NCI-H1694 (cell line): ENCODE results near the gene SLC4A8.
"Not testable (repeated sequence)": the region's sequence is repeated elsewhere in the genome, so short reads cannot be mapped to it uniquely, and the experiment has no call there.

Source experiments
- DNase-seq: peaks from one replicate; lab custom pipeline; 2025; lab: John Stamatoyannopoulos, UW

Gene SLC4A8

DNA sequence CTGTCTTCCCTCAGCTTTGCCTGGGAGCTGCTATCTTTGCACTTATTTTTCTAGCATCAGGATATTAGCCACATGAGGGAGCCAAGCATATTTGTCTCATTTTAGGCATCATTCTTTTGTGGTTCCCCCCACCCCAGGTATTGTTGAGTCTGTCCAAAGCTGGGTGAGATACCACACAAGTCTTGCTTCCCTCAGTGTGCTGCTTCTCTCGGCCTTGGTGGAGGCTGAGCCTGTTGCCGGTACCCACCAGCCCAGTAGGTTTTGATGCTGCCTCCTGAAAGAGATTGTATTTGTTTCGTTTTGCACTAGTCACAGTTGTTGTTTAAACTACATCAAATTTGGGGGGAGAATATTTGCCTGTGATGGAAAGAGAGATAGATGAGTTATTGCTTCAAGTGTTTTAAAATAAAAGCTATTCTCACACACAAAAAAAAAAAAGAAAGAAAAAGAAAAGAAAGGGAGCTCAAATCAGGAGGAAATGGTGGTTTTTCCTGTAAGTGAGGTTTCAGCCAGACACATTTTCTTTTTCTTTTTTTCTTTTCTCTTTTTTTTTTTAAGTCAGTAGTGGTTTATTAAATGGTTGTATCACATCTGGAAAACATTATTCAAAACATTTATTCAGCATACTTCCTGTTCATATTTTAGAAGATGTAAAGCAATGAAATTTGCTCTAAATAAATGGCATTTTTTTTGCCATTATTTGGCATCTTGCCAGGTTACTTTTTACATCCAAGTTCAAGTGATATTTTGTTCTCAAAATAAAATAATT is 58.5 kb downstream of the SLC4A8 start:
- DNase-seq: no peak

DNA sequence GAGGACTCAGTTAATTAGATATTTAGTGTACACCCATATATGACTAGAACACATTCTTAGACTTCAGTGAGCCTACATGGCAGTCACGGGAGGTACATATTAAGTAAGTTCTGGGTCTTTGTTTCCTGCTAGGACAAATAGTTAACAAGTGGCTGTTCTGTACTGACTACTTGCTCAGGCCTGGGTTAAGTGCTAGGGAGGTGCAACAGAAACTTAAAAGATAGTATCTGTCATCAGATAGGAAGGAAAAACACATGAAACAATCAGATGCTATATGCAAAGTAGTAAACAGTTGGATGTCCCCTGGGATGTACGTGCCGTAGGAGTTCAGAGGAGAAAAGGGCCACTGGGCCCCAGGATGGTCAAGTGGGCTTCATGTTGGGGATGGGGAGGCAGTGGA is 59.5 kb downstream of the SLC4A8 start:
- DNase-seq: no peak

DNA sequence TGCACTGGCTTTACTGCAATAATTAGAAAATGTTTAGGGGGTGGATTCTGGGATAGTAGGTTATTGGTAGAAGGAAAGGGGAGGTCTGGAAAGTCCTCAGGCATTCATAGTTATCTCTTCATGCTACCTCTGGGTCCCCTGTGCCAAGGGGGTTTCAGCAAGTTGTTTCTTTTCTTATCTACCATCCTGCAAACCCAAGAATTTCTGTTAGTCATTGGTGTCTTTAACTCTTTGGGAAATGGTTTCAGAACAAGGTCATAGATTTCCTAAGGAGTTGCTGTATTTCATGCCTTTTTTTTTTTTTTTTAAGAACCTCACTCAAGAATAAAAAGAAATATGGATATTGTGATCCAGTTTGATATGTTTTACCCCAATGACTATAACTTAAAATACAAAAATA is 63.6 kb downstream of the SLC4A8 start:
- no peak for DNase-seq

DNA sequence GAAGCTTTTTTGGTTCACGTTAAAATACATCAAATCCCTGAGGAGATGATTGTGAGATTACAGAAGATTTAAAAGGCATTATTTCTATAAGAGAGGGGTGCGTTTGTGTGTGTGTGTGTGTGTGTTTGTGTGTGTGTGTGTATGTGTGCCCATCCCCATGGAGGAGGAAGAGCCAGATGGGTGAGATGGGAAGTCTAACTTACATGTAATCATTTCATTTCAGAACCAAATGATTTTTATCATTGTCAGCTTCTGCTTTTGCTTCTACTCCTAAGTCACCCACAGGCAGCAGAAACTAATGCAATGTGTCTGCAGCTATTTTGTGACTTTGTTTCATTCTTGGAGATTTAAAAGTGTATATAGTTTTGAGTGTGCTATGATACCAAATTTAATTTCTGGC is 68.7 kb downstream of the SLC4A8 start:
- DNase-seq: no peak

DNA sequence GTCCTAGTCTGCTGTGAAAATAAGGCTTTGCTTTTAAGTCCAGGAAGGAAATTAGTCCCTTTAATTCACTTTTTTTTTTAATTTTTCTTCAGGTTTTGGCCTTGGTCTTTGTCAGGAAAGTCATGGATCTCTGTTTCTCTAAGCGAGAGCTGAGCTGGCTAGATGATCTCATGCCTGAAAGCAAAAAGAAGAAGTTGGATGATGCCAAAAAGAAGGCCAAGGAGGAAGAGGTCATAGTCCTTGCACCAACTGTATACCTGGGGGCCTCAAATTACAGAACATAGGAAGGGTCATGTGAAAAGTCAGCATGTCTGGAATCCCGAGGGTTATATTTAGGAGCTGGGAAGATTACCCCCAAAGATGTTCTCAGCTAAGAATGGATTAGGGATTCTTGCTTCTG is 72.3 kb downstream of the SLC4A8 start:
- DNase-seq: no peak

DNA sequence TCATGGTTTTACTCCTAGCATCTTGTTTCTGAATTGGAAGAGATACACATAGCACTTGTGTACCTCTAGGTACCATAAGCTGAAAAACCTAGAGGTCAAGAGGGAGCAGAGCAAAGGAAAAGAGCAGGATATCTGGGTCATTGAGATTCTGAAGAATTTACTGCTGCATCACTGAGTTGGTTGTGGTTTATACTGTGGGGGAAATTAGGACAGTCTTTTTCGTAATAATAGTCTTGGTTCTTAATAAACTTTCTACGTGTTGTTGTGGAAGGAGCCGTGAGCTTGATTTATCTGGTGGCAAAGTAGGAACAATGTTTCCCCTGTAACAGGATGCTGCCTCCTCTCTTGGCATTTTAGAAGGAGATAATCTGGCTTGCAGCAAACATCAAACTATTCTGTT is 80.2 kb downstream of the SLC4A8 start:
- DNase-seq: no peak

DNA sequence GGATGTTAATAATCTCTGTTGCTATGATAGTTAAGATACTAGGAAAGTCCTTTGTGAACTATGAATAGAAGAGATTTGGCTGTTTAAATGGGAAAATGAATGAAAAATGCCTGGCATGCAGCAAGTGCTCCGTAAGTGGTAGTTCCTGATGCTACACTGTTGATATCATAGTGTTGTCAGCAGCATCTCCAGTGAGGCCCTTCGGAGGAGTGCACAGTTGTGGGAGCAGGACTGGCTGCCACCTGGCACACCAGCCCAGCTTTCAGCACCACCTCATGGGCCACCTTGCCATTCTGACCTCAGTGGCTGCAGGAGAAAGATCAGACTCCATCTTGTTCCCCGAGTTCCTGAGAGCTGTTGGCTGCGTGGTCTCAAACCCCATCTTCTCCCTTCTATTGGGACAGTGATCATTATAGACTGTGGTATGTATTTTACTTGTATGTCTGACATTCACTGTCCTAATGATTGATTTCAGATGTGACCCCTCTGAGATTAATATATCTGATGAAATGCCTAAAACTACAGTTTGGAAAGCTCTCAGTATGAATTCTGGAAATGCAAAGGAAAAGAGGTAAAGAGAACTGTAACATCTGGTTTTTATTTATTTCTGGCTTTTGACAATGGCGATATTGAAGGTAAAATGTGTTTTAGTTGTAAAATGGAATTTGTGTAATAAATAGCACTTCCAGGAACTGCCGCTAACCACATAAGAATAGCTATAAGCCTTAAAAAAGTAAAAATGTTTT is 80.9 kb downstream of the SLC4A8 start:
- no peak for DNase-seq

DNA sequence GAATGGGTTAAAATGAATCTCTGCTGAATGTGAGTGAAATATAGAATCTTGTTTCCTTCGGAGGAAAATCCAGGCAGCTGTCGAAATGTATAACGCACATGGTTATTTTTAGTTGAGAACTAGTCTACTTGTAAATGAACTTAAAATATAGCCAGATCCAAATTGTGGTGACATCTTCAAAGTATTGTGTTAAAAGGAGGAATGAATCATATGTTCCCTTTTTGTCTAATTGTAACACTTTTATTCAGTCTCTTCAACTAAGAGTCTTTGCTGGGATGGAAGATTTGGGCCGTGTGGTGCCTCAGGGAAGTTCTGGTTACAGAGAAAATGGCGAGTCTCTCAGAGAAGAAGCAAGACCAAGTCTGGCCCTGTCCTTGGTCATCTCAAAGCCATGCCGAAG is 82.5 kb downstream of the SLC4A8 start:
- no peak for DNase-seq

DNA sequence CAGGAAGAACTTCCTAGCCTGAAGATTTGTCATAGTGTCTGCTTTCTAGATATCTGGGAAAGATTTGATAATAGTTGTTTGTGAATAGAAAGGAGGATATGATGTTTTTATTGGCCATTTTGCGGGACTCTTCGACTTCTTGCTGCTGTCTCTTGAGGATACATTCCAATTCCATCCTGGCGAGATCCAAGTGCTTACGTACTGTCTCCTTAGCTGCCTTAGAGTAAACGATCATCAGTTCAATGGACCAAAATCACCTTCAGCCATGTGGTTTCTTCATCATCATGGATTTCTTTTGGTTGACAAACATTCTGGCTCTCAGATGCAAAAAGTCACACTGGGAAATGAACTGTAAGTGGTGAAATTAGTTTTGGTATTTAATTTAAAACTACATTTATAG is 83.7 kb downstream of the SLC4A8 start:
- DNase-seq: no peak

DNA sequence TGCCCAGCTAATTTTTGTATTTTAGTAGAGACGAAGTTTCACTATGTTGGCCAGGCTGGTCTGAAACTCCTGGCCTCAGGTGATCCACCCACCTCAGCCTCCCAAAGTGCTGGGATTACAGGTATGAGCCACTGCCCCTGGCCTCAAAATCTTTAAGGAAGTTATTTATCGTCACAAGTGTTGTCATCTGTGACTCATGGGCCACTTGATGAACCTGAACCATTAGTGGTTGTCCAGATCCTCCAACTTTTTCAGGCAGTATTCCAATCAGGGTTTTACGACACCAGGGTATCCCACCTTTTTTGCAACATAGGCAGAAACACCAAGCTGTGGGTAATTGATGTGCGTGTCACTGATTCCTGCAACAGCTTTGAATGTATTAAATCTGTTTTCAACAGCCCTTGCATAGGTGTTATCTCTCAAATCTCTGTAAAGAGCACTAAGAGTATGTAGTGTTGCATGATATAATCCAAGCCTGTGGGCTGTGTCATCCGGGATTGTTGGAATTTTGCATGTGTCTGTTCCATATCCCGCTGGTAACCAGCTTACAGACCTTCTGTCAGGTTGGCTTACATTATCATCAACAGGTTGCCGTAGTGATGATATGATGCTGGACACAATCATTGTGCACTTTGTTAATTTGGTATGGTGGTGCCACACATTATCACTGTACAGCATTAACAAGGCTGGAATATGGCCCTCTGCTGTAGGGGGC is 87.1 kb downstream of the SLC4A8 start:
- DNase-seq: no peak

DNA sequence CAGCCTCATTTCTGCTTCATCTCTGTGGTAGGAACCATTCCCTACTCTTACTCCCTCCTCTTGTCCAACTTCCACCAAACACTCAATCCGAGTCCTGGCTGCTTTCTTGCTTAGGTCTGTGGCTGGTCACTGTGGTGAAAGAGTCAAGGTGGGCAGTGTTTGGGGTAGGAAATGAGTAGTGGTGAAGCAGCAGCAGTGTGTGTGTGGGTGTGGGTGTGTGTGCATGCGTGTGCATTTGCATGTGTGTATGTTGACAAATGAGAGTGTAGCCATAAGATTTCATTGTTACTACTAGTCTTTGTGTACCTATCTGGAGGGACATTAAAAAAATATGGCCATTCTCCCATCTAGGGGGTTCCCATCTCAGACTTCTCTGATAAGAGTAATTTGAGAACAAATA is 87.8 kb downstream of the SLC4A8 start:
- no peak for DNase-seq

DNA sequence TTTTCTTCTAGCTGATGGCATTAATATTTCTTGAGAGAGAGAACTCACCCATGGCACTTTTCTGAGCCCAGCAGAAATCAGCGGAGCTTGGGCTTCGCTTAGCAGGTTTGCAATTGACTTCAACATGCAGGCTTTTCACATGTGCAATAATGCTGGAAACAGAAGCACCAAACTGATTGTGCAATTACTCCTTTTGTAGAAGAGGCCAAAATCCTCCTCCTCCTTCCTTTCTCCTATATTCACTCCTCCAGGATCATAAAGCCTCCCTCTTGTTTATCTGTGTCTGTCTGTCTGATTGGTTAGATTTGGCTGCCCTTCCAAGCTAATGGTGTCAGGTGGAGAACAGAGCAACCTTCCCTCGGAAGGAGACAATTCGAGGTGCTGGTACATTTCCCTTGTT is 90.4 kb downstream of the SLC4A8 start:
- DNase-seq: not testable (repeated sequence)

DNA sequence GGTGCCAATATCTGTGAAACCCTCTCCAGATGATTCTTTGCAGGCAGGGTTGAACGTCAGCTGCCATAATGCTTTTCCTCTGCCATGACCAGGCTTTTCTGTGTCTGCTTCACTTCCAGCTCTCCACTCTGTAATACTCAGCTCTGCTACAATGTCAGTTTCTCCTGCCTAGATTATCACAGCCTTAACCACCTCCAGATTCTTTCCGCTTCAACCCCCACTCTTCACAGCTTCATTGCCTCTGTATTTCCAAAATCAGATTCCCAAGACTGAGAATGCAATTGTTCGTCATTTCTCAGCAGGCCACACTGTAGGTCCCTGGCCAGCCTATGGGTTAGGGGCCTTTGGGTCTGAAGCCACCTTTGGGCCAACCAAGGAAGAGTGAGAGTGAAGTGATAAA is 92.7 kb downstream of the SLC4A8 start:
- DNase-seq: no peak

DNA sequence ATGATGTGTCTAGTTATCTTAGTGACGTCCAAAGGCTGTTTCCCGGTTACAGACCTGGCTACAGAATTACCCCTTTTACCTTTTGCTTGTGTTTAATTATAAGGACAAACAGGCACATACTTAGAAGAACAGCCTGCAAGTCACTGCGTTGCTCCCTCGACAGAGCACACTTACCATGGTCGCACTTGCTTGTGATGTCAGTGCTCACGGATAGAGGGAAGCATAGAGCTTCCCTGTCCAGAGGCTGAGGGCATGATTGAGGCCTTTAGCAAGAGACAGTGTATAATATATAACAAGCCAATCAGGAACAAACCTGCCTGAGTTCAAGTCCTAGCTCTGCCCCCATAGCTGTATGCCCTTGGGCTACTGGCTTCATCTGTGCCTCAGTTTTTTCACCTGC is 93.2 kb downstream of the SLC4A8 start:
- no peak for DNase-seq

DNA sequence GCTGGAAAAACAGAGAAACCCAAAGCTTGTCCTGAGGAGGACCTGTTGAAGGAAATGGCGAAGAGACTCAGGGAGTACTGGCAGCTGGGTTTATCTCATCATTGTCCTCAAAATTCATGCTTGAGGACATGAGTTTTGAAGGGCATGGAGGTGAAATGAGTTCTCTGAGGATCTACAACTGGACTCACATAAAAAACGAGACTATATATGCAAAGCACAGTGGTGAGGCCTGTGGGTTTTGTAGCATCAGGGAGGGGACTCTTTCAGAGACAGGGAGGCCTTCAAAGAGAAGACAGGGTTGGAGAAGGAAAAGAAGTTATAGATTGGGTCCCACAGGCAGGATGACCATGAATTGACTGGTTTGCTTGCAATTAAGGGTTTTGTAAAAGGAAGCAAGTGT is 95.1 kb downstream of the SLC4A8 start:
- DNase-seq: no peak

DNA sequence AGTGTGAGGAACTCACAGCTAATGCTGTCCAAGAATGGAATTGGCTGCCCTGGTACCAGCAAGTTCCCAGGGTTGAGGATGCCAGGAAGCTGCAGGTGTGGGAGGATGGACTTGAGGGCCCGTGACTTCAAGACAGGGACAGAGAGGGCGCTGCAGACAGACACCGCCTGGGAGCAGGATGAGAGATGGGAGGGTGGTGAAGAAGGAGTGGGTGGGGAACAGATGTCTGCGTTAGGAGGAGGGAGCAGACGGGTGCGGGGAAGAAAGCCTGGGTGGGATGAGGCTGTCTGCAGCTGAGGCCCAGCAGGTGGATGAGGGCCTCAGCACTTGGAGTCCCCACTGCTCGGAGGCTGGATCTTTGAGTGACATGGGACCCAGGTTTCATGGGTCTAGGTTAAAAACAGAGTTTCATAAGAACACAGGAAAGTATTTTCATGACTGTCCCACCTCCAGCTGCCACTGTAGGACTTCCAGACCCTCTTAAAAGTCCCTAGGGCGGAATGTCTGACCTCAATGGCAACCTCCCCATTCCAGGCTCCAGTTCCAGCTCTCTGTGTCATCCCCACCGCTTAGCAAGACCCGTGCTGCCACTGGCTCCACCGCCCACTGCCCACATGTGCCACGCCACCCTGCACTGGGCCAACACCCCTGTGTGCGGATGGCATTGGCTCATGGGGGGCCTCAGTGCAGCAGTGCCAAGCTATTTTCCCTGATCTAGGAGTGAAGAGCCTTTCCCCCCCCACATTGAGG is 96.1 kb downstream of the SLC4A8 start:
- no peak for DNase-seq

DNA sequence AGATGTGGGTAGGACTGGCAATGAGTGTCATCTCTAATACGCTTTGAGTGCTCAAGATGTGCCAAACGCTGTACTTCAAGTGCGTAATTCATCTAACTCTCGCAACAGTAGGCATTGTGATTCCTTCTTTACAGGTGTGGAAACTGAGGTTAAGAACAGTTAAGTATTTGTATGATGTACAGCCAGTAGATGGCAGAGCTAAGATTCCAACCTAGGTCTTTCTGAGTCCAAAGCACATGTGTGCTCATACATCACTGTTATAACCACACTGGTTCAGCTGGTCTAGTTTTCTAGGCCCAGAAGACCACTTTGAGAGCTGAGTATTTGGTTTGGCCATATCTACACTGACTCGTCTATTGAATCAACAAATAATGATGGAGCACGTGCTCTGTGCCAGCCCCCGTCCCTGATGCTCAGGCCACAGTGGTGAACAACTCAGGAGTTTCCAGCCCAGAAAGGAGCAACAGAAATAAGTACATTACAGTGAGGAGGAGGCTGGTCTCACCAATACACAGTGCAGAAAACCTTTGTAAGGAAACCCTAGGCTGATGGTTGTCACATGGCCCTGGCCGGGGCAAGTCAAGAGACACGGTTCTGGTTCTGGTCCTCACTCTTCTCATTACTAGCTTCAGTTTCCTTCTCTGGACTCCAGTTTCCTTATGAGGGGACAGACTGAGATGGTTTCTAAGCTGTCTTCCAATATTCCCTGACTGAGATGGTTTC is 97.1 kb downstream of the SLC4A8 start:
- no peak for DNase-seq

DNA sequence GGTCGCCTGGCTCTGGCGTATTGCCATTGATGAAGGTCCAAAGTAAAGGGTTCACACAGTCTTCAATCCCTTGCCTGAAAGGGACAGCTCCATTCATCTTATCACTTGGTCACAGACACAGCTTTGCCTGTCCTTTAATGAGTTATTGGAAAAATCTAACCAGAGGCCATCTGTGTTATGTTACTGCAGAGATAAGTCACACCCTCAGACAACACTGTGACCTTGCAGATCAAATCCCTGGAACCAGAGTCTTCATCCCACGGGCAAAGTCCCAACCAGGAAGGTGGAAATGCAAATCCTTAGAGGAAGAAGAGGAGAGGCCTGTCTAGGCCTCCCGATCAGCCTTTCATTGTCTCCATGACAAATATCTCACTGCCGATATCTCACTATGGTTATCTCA is 98.1 kb downstream of the SLC4A8 start:
- no peak for DNase-seq

DNA sequence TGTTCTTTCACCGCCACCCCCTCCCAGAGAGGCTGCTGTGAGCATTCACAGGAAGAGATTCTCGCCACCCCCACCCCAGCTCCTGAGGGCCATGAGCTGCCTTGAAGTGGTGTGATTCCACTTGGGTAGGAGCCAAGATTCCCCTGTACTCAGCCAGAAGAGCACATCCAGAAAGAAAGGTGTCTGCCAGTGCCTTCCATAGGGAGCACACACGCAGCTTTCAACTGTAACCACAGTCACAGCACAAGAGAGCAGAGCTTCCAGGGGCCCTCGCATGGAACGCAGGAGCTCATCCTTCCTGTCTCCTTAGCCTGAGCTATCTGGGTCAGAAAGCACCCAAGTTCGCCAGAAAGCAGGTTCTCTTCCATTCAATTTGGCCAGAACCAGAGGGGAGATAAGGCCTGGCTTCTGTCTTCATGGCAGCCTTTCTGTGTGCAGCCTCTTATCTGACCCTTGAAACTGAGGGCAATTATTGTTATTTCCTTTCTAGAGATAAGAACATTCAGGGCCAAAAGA is 99.8 kb downstream of the SLC4A8 start:
- no peak for DNase-seq

DNA sequence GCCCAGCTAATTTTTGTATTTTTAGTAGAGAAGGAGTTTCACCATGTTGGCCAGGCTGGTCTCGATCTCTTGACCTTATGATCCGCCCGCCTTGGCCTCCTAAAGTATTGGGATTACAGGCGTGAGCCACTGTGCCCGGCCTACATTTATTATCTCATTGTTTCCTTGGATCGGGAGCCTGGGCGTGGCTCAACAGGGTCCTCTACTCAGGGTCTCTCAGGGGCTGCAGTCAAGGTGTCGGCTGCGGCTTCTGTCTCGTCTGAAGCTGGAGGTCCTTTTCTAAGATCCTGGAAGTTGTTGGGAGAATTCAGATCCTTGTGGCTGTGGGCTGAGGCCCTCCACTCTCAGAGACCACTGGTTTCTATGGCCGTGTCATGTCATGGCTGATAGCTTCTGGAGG is 100.9 kb downstream of the SLC4A8 start:
- no peak for DNase-seq

DNA sequence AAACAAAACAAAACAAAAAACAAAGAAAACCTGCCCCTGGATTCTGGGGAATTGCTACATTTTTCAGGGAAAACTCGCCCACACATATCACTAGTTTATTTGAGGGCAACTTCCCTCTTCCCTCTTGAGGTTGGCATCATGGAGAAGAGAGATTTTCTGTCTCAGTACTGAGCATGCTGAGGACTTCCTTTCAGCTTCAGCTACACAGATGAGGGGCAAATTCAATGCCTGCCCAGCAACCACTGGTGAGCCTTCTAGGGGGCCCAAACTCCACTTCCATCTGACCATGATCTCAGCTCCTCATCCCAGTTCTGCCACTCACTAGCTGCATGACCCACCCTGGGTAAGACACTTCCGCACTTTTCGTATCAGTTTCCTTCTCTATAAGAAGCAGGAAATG is 103.3 kb downstream of the SLC4A8 start:
- no peak for DNase-seq
